ENCODE results near the gene PPM1M. TPM values are rescaled to one million over a fixed set of nuclear protein-coding genes. Genes with fewer than 3 reads are reported as not detected.

Gene PPM1M
- polyA plus RNA-seq, 1 donor from 2014 or later, result 1.1 TPM

DNA sequence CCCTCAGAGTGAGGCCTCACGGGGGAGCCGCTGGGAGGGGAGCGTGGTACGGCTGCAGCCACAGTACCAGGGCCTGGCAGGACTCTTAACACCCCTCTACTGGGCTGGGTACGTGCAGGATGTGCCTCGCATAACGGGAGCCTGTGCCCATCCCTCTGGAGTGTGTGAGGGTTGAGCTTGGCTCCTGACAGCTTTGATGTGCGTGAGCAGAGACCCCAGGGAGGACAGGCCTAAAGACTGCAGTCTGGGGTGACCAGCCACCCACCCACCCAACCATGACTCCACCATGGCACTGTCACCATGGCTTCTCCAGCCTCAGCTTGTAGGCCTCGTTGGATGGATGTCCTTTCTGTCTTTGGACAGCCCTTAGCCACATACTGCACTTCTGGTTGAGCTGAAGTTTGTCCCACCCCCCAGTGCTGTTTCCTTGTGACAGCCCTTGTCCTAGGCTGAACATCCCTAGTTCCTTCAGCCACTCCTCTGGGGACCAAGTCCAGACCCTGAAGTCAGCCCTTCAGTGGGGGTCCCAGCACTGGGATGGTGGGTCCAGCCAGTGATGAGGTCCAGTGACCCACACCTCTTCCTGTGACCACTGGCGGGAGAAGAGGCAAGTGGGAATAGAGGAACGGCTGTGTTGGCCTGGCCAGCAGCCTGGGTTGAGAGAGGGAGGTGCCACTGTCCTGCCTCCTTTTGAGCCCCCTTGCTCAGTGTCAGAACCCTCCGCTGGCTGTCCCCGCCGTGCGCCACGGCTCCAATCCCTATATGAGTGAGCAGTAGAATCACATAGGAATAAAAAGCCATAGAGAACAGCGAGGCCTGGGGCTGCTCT lies 48.1 kb downstream of the PPM1M start:
- TF ChIP-seq, protein P1, sequence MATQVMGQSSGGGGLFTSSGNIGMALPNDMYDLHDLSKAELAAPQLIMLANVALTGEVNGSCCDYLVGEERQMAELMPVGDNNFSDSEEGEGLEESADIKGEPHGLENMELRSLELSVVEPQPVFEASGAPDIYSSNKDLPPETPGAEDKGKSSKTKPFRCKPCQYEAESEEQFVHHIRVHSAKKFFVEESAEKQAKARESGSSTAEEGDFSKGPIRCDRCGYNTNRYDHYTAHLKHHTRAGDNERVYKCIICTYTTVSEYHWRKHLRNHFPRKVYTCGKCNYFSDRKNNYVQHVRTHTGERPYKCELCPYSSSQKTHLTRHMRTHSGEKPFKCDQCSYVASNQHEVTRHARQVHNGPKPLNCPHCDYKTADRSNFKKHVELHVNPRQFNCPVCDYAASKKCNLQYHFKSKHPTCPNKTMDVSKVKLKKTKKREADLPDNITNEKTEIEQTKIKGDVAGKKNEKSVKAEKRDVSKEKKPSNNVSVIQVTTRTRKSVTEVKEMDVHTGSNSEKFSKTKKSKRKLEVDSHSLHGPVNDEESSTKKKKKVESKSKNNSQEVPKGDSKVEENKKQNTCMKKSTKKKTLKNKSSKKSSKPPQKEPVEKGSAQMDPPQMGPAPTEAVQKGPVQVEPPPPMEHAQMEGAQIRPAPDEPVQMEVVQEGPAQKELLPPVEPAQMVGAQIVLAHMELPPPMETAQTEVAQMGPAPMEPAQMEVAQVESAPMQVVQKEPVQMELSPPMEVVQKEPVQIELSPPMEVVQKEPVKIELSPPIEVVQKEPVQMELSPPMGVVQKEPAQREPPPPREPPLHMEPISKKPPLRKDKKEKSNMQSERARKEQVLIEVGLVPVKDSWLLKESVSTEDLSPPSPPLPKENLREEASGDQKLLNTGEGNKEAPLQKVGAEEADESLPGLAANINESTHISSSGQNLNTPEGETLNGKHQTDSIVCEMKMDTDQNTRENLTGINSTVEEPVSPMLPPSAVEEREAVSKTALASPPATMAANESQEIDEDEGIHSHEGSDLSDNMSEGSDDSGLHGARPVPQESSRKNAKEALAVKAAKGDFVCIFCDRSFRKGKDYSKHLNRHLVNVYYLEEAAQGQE (IDR thresholded peaks at IDR 0.05; ENCODE audit: borderline replicate concordance), result no peak
- TF ChIP-seq EP300 (conservative IDR thresholded peaks at IDR 0.05; ENCODE audit: poor library complexity, severe bottlenecking), result no peak
- TF ChIP-seq RAD21 (conservative IDR thresholded peaks at IDR 0.05), result no peak
- no peak for TF ChIP-seq EZH2 (IDR thresholded peaks at IDR 0.05; ENCODE audit: borderline replicate concordance, insufficient read depth, low read length, poor library complexity, severe bottlenecking)
- no peak for TF ChIP-seq SMC3 (conservative IDR thresholded peaks at IDR 0.05; ENCODE audit: poor library complexity)
- no peak for TF ChIP-seq POLR2AphosphoS5 (IDR thresholded peaks at IDR 0.05)
- TF ChIP-seq MXI1 (conservative IDR thresholded peaks at IDR 0.05; ENCODE audit: poor library complexity, severe bottlenecking), result no peak
- no peak for TF ChIP-seq TAF1 (IDR thresholded peaks at IDR 0.05; ENCODE audit: low read depth)
- TF ChIP-seq, protein P2, sequence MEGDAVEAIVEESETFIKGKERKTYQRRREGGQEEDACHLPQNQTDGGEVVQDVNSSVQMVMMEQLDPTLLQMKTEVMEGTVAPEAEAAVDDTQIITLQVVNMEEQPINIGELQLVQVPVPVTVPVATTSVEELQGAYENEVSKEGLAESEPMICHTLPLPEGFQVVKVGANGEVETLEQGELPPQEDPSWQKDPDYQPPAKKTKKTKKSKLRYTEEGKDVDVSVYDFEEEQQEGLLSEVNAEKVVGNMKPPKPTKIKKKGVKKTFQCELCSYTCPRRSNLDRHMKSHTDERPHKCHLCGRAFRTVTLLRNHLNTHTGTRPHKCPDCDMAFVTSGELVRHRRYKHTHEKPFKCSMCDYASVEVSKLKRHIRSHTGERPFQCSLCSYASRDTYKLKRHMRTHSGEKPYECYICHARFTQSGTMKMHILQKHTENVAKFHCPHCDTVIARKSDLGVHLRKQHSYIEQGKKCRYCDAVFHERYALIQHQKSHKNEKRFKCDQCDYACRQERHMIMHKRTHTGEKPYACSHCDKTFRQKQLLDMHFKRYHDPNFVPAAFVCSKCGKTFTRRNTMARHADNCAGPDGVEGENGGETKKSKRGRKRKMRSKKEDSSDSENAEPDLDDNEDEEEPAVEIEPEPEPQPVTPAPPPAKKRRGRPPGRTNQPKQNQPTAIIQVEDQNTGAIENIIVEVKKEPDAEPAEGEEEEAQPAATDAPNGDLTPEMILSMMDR (IDR thresholded peaks at IDR 0.05; ENCODE audit: poor library complexity, severe bottlenecking), result no peak
- Histone ChIP-seq H3K9me2 (ENCODE audit: insufficient read depth, low read length) (no peaks in the 10 kb centered on the region), H3K4me2 (ENCODE audit: low read length) (no peak overlapping the region), H3K79me2 (replicated peaks; ENCODE audit: insufficient read depth, low read length) (peaks cover 17% of the 10 kb centered on the region), H3K36me3 (ENCODE audit: insufficient read depth, low read length) (no peaks in the 10 kb centered on the region), H3K27ac (ENCODE audit: low read length) (no peak overlapping the region), H2AFZ (ENCODE audit: low read depth, low read length) (no peak overlapping the region), H3K9me3 (ENCODE audit: low read length) (no peaks in the 10 kb centered on the region), H3K4me3 (ENCODE audit: low read length) (no peak overlapping the region), H4K20me1 (ENCODE audit: insufficient read depth) (no peaks in the 10 kb centered on the region), H3K9ac (ENCODE audit: low read length) (no peak overlapping the region), H3F3A (ENCODE audit: insufficient read depth, low read length, poor library complexity, severe bottlenecking) (no peaks in the 10 kb centered on the region), H3K27me3 (ENCODE audit: insufficient read depth, low read depth, low read length) (no peaks in the 10 kb centered on the region)

DNA sequence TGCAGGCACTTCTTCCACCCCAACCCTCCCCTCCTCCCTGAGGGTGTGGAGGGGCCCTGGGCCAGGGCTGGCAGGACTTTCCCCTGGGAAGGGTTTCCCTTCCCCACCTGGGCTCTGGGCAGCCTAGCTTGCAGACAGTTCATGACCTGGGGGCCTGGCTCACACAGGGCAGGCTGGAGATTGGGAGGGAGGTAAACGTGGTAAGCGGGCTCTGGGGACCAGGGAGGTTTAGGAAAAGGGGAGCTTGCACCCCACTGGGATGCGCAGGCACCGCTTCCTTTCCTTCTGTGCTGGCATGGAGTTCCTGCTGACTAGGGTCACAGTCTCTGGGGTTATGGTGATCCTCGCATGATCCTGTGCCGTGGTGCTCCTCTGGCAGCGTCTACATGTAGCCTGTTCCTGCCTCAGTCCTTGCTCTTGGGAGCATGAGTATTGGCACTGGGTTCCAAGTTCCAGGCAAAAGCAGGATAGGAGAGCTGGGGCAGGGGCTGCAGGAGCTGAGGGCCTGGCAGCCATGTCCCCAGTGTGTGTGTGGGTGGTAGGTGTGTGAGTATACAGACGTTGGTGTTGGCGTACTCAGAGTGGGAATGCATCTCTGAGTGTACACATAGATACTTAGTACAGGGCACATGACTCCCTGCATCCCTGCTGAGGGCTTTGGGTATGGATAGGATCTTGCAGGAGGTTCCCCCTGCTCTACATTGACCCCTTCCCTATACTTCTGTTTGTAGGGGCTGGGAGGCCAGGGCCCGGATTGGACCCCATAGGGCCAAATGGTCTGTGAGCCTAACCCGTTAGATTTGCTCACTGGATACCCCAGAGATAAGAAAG lies 49.0 kb downstream of the PPM1M start:
- no peak overlapping the region for H3K27ac ChIP-seq (ENCODE audit: low read length)
- no peak overlapping the region for H3K4me2 ChIP-seq (ENCODE audit: low read length)
- no peaks in the 10 kb centered on the region for H3K27me3 ChIP-seq (ENCODE audit: insufficient read depth, low read depth, low read length)
- H3K9me2 ChIP-seq (ENCODE audit: insufficient read depth, low read length), result no peaks in the 10 kb centered on the region
- H2AFZ ChIP-seq (ENCODE audit: low read depth, low read length), result no peak overlapping the region
- H4K20me1 ChIP-seq (ENCODE audit: insufficient read depth), result no peaks in the 10 kb centered on the region
- H3F3A ChIP-seq (ENCODE audit: insufficient read depth, low read length, poor library complexity, severe bottlenecking), result no peaks in the 10 kb centered on the region
- no peaks in the 10 kb centered on the region for H3K36me3 ChIP-seq (ENCODE audit: insufficient read depth, low read length)
- TF ChIP-seq EZH2 (IDR thresholded peaks at IDR 0.05; ENCODE audit: borderline replicate concordance, insufficient read depth, low read length, poor library complexity, severe bottlenecking), result no peak
- TF ChIP-seq SMC3 (conservative IDR thresholded peaks at IDR 0.05; ENCODE audit: poor library complexity), result no peak
- TF ChIP-seq, protein P1 (IDR thresholded peaks at IDR 0.05; ENCODE audit: borderline replicate concordance), result no peak
- no peak for TF ChIP-seq TAF1 (IDR thresholded peaks at IDR 0.05; ENCODE audit: low read depth)
- TF ChIP-seq EP300 (conservative IDR thresholded peaks at IDR 0.05; ENCODE audit: poor library complexity, severe bottlenecking), result no peak
- TF ChIP-seq RAD21 (conservative IDR thresholded peaks at IDR 0.05), result no peak
- no peak for TF ChIP-seq MXI1 (conservative IDR thresholded peaks at IDR 0.05; ENCODE audit: poor library complexity, severe bottlenecking)
- TF ChIP-seq, protein P2 (IDR thresholded peaks at IDR 0.05; ENCODE audit: poor library complexity, severe bottlenecking), result no peak
- TF ChIP-seq POLR2AphosphoS5 (IDR thresholded peaks at IDR 0.05), result no peak
- peaks cover 25% of the 10 kb centered on the region for H3K79me2 ChIP-seq (replicated peaks; ENCODE audit: insufficient read depth, low read length)
- H3K9me3 ChIP-seq (ENCODE audit: low read length), result no peaks in the 10 kb centered on the region
- no peak overlapping the region for H3K4me3 ChIP-seq (ENCODE audit: low read length)
- H3K9ac ChIP-seq (ENCODE audit: low read length), result no peak overlapping the region
